GM21360 (cell line): ENCODE results near the gene FTCD.
"Not testable (repeated sequence)": the region's sequence is repeated elsewhere in the genome, so short reads cannot be mapped to it uniquely, and the experiment has no call there.

Experiments
- ATAC-seq: cut with Tn5 transposase; IDR thresholded peaks from one replicate; pipeline ENCODE4 v1.9.1; 2021; ENCODE audit warnings: mild to moderate bottlenecking, moderate library complexity; ENCODE audit not compliant: unreplicated experiment

The FTCD gene

DNA sequence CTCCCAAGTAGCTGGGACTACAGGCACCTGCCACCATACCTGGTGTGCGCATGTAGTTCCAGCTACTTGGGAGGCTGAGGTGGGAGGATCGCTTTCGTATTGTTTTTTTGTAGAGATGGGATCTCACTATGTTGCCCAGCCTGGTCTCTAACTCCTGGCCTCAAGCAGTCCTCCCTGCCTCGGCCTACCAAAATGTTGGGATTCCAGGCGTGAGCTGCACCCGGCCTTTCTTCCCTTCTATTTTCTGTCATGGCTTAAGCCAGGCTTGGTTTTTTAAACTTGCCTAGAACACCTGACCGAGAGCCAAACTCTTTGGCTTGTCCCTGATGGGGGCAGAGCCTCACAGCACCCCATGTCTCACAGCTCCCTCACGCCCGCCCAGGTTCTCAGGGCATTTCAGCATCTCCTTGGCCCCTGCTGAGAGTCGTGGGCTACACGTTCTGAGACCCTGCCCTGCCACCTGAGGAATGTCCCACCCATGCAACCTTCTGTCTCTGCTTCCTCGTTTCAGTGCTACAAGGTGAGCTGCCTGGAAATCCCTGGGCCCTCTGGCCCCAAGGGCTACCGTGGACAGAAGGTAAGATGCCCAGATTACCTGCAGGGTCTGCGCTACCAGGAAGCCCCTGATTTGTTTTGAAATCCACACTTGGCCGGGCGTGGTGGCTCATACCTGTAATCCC lies 41.7 kb downstream of the FTCD start:
- no peak for ATAC-seq

DNA sequence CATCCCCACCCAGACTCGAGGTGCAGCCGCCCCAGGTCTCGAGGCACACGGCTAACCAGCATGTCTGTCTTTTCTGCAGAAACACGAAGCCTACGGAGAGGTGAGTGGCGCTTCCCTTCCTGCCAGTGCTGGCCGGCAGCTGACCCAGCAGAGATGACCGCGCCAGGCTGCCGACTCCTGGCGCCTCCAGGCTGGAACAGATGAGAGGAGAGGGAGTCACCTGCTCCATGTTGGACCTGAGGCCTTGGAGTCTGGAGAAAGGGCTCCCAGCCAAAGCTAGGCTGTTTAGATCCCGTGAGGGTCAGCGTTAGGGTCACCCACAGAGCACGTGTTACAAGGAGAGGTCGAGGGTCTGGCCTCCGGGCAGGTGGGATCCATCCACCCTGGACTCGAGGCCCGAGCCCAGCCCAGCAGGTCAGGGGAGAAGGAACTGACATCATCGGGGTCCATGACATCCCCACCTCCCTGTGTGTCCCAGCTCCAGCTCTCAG lies 42.6 kb downstream of the FTCD start:
- no peak for ATAC-seq

DNA sequence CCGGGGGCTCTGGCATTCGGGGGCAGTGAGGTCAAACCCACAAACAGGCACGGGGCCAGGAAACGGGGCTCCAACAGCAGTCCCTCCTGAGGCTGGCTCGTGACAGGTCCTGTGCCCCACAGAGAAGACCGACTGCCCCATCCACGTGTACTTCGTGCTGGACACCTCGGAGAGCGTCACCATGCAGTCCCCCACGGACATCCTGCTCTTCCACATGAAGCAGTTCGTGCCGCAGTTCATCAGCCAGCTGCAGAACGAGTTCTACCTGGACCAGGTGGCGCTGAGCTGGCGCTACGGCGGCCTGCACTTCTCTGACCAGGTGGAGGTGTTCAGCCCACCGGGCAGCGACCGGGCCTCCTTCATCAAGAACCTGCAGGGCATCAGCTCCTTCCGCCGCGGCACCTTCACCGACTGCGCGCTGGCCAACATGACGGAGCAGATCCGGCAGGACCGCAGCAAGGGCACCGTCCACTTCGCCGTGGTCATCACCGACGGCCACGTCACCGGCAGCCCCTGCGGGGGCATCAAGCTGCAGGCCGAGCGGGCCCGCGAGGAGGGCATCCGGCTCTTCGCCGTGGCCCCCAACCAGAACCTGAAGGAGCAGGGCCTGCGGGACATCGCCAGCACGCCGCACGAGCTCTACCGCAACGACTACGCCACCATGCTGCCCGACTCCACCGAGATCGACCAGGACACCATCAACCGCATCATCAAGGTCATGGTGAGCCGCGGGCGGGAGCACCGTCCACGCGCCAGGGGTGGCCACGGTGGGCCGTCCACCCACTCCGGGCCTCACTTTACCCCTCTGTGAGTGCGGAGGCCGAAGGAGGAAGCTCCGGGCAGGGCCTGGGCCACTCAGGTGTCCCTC lies 43.3 kb downstream of the FTCD start:
- ATAC-seq, result no peak

DNA sequence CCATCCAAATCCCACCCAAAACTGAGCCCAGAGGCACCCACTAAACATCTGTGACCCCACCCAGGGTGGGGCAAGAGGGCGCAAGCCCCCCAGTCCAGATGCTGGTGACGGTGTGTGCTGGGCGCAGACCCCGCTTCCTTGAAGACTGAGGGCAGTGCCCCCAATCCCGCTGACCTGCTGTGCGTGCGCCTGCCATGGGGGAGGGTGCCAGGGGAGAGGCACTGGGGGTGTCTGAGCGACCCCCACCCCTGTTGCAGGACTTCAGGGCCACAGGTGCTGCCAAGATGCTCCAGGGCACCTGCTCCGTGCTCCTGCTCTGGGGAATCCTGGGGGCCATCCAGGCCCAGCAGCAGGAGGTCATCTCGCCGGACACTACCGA lies 44.2 kb downstream of the FTCD start:
- no peak for ATAC-seq

DNA sequence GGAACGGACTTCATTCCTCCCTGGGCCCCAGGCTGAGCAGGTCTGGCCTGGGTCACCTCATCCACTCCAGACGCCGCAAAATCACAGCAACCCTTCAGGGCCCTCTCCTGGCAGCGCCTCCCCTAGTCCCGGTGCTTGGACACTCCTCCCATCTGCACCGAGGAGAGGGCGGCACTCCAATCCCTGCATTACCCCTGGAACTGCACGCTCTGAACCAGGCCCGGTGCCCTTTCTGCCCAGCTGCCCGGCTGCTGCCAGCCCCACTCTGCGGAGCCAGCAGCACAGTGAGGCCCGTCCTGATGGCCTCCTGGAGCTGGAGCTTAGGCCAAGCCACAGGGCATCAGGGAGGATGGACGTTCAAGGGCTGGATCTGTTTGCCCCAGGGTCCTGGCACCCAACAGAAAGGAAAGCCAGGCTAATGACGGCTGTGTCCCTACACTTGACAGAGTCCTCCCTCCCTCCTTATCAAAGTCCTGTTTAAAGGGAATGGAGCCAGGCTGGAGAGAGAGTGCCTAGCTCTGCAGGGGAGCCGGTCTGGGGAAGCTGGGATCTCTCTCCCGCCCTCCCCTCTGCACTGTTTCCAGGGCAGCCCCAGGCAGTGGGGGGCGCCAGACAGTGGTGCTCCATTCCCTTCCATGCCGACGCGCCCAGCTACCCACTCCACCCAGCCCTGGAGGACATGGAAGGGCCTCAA lies 44.7 kb downstream of the FTCD start:
- no peak for ATAC-seq

DNA sequence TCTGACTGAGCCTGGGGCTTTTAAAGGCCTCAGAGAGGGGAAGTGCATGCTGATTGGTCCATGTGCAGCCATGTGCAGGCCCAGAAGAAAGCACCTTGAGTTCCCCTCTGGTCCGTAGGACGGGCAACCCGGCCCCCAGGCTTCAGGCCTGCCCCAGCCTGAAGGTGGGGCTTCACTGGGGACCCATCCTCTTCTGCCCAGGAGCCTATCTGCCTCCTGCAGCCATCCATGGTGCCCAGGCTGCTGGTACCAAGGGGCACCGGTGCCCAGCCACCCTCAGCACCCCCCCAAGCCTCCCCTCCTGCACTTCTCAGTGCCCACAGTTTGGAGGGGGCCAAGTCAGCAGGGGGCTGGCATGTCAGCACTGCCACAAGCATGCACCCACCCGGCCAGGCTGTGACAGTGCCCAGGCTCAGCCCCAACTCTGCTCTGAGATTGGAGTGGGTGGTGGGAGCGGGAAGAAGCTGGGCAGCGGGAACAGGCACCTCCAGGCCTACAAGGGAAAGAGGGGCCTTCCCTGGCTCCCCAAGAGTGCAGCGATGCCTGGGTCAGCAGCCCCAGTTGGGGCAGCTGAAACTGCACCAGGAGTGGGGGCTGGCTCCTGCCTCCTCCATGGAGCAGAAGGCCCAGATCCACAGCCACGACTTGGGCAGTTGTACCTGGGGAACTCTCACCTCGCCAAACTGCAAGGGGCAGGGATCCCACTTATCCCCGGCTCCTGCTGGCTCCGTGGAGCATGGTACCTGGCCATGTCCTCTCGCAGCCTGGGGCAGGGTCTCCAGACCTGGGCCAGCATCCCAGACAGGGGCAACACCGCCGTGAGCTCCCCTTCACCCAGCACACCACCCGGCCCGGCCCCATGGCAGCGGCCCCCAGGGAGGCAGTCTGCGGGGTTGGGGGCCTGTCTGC lies 45.8 kb downstream of the FTCD start:
- no peak for ATAC-seq

DNA sequence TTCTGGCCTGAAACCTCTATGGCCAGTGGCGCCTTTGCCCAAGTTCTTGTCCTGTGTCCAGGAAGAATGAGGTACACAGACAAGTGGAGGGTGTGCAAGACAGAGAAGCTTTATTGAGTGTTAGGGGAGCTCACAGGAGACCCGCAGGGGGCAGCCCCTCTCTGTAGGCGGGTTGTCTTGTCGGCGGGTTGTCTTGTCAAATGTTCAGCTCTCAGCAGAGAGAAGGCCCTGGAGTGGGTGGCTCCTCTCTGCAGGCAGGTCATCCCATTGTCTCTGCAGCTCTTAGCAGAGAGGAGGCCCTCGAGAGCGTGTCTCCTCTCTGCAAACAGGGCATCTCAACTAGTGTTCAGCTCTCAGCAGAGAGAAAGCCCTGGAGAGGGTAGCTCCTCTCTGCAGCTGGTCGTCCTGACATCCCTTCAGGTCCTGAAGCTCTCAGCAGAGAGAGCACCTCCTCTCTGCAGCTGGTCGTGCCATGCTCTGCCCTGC lies 46.5 kb downstream of the FTCD start:
- no peak for ATAC-seq

DNA sequence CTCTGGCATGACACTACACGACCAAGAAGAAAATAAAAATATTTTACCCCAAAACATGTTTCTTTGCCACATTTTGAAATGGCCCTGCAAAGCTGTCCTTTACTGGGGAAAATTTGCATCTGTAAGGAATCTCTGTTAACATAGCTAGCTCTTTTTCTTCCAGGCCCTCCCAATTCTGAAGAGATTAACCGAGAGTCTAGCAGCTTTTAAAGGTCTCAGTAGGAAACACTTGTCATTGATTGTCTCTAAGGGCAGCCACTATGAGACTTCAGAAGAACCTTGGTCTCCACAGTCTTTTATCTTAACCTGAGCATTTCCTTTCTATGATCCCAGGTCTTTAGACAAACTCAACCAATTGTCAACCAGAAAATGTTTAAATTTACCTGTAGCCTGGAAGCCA lies 48.0 kb downstream of the FTCD start:
- not testable (repeated sequence) for ATAC-seq

DNA sequence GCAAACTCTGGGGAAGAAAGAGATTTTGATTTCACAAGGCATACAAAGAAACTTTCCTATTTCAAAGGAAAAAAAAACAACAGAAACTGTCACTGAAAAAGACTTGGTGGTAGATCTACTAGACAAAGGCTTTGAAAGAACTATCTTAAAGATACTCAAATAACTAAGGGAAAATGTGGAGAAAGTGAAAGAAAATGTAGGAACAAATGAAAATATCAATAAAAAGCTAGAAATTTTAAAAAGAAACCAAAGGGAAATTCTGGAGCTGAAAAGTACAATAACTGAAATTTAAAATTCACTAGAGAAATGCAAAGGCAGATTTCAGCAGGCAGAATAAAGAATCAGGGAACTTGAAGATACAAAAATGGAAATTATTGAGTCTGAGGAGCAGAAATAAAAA lies 51.3 kb downstream of the FTCD start:
- ATAC-seq, result no peak

DNA sequence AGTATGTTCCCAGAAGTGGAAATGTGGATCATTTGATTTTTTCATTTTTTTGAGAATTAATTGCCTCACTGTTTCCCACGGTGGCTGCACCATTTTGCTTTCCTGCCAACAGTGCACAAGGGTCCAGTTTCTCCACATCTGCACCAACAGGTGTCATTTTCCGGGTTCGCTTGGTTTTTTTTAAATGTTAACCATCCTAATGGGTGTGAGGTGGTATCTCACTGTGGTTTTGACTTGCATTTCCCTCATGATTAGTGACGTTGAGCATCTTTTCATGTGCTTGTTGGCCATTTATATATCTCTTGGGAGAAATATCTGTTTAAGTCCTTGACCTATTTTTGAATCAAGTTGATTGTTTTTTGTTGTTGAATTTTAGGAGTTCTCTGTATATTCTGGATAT lies 54.5 kb downstream of the FTCD start:
- ATAC-seq, result no peak

DNA sequence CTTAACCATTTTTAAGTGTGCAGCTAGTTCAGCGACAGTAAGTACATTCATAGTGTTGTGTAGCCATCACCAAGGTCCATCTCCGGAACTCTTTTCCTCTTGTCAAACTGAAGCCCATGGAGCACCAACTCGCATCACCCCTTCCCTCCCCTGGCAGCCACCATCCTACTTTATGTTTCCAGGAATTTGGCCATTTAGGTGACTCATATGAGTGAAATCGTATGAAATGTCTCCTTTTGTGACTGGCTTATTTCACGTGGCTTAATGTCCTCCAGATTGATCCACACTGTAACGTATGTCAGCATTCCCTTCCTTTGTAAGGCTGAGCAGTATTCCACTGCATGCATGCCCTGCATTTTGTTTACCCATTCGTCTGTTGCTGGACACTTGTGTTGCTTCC lies 55.0 kb downstream of the FTCD start:
- ATAC-seq, result no peak

DNA sequence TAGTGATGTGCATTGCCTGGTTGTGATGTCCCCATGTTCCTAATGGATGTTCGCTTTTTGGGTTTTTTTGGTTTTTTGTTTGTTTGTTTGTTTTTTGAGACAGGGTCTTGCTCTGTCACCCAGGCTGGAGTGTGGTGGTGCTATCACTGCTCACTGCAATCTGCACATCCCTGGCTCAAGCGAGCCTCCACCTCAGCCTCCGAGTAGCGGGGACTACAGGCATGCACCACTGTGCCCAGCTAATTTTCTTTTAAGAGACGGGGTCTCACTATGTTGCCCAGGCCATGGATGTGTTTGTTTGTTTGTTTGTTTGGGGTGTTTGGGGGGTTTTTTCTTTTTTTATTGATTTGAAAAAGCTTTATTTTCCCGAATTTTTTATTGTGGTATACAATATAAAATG lies 55.4 kb downstream of the FTCD start:
- ATAC-seq, result no peak

DNA sequence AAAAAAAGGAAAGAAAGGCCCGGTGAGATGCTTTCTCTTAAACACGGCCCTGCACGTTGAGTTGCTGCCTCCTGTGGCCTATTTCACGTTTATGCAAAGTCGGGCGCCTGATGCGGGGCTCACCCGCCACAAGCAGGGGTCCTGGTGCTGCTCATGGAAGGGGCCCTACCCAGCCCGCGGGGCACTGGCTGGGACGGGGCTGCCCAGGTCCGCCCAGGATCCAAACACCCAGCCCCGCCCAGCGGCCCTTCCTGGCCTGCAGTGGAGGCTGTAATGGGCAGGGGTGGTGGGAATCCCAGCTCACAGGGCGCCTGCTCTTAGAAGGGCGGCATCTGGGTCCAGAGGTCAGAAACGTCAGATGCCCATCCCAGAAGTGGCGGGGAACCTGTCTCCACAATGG lies 55.9 kb downstream of the FTCD start:
- ATAC-seq, result no peak

DNA sequence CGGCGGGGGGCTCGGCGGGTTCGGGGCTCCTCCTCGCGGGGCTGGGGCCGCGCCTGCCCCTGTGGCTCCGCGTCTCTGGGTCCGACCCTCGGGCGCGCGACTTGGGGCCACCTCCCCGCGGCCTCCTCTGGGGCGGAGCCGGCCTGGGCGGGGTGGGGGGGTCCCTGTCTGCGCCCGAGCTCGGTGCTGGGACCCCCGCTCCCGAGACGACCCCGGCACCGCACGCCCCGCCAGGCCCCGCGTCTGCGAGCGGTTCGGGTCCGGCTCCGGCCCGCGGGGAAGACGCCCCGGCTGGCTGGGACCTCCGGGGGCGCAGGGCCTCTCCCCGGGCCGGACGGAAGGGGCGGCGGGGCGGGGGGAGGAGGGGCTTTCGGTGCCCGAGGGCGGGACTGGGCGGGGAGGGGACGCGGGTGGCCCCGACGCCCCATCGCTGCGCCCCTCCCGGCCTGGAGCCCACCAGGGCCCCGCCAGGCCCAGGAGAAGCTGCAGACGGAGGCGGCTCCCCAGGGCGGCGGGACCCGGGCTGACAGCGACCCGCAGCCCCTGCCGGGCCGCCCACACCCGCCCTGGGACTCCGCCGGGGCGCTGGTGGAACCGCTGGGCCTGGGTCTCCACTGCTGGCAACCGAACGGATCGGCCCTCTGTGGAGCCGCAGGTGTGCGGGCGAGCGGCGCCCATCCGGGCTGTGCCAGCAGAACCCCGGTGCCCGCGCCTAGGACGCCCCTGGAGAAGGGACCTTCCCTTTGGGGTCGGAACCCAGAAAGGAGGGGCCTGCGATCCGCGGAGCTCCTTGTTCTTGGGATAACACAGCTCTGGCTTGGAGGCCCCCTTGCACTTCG lies 56.9 kb downstream of the FTCD start:
- no peak for ATAC-seq

DNA sequence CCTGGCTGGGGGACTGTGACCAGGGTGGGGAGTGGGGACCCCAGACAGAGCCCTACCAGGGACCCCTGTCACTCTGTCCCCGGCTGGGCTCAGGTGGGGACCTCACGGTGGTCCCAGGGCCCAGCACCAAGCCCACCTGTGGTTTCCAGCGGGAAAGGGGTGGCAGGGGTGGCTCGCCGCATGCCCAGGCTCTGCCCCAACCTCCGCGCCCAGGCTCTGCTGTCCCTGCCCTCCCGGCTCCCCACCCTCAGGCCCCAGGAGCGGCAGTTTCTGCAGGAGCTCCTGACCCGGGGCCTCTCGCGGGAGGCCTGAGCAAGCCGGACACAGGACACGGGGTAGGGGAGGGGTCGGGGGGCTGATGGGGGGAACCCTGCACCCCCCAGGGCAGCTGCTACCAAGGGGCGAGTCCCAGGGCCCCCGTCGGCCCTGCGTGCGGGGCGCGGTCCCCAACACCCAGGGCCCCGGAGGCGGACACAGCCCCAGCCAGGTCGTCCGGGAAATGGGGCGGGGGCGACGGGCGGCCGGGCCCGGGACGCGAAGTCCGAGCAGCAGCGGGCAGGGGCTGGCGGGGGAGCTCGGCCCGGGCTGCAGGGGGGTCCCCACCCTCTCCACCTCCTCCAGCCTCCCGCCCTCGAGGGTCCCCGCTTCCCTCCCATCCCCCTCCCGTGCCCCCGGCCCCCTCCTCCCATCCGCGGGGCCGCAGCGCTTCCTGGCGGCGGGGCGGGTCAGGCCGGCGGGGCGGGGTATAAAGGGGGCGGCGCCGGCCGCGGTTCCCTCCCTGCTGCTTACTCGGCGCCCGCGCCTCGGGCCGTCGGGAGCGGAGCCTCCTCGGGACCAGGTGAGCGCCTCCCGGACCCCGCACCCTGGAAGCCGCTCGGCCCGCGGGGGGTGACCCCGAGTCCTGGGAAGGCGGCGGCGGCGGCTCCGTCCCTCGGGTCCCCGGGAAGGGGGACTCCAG lies 57.8 kb downstream of the FTCD start, which contains the start of gene COL6A2:
TSS of gene COL6A2 (plus strand) at position 777 of the 958 bp plus-strand sequence.
- ATAC-seq, result no peak

DNA sequence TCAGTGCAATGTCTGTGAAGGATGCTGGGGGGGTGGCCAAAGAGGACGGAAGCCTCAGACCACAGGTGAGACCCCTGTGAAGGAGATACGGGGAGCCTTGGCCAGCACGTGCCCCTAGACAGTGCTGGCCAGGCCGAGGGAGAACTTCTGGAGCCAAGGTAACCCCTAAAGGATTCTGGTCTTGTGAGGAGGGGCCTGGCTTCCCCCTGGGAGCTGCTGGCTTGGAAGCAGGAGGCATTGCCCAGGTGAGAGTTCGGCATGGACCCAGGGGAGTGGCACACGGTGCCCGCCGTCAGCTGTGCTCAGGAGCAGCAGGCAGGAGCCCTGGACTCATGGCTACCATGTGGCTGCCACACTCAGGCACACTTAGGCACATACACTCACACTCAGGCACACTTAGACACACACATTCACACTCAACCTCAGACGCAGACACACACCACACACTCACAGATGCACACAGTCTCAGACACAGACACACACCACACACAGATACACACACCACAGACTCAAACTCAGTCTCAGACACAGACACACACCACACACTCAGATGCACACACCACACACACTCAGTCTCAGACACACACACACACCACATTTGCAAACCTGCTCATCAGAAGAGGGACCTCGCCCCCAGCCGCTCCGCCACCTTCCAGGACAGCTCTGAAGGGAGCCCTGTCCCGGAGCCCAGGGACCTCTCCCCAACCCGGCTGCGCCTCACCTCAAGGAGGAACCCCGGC lies 58.6 kb downstream of the FTCD start:
- no peak for ATAC-seq

DNA sequence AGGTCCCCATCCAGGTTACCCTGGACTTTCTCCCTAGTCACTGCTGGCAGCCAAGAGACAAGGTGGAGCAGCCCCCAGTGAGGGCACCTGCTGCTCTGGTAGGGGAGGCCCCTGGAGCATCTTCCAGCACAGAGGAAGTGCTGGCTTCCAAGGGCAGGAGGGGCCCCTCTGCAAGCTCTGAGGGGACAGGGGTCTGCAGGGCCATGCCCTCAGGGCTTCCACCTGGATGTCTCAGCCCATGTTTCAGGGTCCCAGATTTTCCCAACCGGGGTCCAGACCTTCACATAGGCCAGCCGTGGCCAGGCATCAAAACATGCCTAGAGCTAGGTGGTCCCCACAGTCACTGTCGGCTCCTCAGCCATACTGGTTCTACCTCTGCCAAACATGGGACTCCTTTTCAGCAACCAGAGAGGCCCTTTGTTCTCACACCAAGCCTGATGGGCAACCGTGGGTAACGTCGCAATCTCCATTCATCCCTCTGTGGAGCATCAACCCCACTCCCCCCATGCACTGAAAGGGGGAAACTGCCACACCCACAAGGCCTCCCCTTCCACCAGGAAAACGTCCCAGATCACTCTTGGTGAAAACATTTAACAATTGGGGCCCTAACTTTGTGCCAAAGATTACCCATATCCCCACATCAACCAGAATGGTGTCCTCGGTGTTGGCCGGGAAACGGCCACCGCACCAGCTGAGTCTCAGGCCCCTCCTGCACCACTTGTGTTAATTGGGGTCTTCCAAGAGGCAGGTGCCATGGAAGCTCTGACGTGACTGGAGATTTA lies 59.4 kb downstream of the FTCD start:
- ATAC-seq, result no peak
